ENCODE results near the gene SORCS2. TPM values are rescaled to one million over a fixed set of nuclear protein-coding genes. Genes with fewer than 3 reads are reported as not detected.
A peak's percentile ranks its signal among the peaks of the same experiment; 100 is the strongest.

The SORCS2 gene
- total RNA-seq, 1 donor from 2014 or later: under 0.01 TPM

DNA sequence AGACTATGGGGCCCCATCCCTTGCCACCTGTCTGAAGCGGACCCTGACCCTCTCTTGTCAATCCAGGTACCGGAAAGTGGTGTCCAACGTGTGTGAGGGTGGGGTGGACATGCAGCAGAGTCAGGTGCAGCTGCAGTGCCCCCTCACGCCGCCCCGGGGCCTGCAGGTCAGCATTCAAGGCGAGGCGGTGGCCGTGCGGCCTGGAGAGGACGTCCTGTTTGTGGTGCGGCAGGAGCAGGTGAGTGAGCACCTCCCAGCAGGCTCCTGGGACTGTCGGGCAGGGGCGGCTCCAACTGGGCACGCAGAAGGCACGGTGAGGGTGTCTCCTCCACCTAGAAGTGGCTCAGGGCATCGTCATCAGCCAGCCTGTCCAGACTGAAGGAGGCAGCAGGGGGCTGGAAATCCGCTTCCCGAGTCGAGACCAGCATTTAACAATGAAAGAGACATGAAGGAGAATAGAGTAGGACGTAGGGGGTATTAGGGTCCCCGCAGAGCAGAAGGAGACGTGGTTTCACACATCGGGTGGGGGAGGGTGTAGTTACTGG, 525.7 kb downstream of the SORCS2 start:
- no peak for DNase-seq (ENCODE audit: low read depth in 2 of 2)

GRCh38 chr4:7719354-7720174, 527.2 kb downstream of the SORCS2 start:
- DNase-seq (ENCODE audit: low read depth in 2 of 2): peak in 1 of 2 donors; percentile 50

GRCh38 chr4:7721984-7722551, 529.7 kb downstream of the SORCS2 start:
- DNase-seq (ENCODE audit: low read depth in 2 of 2): peak in 1 of 2 donors; percentile 53

DNA sequence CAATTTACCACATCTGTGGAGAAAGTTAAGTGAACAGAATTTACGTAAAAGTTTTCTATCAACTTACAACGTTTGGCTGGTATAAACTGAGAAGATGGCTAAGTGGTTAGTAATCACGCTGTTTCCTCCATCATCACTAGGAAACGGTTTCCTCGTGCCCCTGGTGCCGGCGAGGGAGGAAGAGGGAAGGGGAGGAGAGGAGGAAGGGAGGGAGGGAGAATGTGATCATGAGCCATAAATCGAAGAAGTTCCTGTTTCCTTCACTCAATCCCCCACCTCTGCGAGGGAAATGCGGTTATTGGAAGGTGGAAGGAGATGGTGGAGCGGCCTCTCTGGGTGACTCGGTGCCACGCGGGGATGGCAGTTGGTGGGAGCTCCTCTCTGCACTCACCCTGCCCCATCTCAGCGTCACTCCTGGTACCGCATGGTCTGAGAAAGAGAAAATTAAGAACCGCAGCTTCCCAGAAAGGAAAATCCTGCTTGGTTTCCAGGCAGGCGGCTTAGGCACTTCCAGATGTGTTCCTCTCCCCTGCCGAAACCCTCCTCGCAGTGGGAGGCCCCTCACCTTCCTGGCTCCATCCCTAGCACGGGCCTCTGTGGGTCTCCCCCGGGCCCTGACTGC, 530.5 kb downstream of the SORCS2 start:
- DNase-seq (ENCODE audit: low read depth in 2 of 2): peak in 1 of 2 donors; percentile 23

DNA sequence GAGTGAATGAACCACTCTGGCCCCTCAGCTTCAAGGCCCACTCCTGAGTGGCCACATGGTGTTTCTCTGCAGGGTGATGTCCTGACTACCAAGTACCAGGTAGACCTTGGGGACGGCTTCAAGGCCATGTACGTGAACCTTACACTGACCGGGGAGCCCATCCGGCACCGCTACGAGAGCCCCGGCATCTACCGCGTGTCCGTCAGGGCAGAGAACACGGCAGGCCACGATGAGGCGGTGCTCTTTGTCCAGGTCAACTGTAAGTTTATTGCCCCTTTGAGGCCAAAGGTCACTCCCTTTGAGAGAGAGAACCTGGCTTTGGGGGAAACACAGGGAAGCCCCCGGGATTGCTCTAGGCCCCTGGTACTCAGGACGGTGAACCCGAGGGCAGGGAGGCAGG, 531.3 kb downstream of the SORCS2 start:
- DNase-seq (ENCODE audit: low read depth in 2 of 2): no peak

GRCh38 chr4:7725951-7726350, 533.6 kb downstream of the SORCS2 start:
- DNase-seq (ENCODE audit: low read depth in 2 of 2): no peak

DNA sequence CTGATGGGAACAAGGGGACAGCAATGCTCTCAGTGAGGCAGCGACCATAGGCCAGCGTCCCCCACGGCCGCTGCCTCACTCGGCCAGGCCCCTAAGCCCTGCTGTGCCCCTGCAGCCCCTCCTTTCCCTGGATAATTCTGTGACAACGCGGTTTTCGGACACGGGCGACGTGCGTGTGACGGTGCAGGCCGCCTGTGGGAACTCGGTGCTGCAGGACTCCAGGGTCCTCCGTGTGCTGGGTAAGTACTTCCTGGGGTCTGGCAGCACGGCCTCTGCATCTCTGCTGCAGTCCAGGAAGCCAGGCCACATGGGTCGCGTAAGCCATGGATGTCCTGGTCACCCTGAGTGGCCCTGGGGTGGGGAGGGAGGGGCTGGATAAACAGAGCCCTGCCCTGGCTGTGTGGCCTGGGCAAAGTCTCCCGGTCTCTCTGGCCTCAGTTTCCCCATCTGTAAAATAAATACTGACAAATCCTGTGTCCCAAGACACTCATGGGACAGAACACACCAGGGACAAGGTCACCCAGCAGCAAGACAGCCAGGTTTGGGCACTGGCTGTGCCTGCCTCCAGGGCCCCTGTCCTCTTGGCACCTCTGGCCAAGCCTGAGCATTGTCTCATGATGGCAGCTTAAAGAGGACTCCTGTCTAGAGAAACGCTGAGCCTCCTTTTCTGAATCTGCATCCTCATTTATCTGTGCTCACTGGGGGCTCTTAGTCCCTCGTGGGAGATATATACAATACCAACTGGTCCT, 534.5 kb downstream of the SORCS2 start:
- DNase-seq (ENCODE audit: low read depth in 2 of 2): no peak

DNA sequence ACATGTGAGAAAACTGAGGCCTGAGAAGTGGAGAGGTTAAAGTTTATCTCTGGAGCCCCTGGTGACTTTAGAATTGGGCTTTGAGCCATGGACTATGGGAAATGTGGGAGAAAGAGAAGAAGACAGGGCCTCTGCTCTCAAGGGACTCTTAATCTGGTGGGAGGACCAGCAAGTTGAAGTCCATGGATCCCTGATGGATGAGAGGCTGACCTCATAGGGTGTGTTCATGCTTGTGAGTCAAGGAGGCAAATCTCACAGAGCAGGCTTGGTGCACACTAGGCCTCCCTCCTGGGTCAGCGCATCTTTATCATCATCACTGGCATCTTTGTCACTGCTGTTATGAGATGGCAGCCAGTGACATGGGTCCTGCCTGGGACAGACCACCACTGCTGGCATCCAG, 535.4 kb downstream of the SORCS2 start:
- DNase-seq (ENCODE audit: low read depth in 2 of 2): no peak

DNA sequence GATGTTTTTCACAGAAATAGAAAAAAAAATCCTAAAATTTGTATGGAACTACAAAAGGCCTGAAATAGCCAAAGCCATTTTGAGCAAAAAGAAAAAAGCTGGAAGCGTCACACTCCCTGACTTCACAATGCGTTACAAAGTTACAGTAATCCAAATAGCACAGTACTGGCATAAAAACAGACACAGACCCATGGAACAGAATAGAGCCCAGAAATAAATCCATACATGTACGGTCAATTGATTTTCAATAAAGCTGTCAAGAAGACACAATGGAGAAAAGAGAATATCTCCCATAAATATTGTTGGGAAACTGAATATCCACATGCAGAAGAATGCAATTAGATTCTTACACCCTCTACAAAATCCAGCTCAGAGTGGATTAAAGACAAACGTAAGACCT, 539.1 kb downstream of the SORCS2 start:
- no peak for DNase-seq (ENCODE audit: low read depth in 2 of 2)

DNA sequence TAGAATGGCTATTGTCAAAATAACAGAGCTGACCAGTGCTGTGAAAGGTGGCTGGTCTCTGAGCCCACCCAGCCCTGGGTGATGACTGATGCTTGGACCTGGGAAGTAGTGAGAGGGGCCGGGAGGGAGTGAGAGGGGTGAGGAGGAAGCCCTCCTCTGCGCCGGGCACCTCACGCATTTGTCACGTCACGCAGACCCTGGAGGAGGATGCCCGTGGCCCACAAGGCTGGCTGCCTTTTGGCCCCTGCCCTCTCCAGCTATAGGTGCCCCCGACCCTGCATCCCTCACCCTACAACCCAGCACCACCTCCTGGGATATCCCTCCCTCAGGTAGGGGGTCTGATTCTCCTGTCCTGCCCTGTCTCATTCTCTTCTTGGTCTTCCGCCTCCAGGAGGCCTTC, 539.9 kb downstream of the SORCS2 start:
- DNase-seq (ENCODE audit: low read depth in 2 of 2): no peak

GRCh38 chr4:7733201-7733600, 540.9 kb downstream of the SORCS2 start:
- no peak for DNase-seq (ENCODE audit: low read depth in 2 of 2)

DNA sequence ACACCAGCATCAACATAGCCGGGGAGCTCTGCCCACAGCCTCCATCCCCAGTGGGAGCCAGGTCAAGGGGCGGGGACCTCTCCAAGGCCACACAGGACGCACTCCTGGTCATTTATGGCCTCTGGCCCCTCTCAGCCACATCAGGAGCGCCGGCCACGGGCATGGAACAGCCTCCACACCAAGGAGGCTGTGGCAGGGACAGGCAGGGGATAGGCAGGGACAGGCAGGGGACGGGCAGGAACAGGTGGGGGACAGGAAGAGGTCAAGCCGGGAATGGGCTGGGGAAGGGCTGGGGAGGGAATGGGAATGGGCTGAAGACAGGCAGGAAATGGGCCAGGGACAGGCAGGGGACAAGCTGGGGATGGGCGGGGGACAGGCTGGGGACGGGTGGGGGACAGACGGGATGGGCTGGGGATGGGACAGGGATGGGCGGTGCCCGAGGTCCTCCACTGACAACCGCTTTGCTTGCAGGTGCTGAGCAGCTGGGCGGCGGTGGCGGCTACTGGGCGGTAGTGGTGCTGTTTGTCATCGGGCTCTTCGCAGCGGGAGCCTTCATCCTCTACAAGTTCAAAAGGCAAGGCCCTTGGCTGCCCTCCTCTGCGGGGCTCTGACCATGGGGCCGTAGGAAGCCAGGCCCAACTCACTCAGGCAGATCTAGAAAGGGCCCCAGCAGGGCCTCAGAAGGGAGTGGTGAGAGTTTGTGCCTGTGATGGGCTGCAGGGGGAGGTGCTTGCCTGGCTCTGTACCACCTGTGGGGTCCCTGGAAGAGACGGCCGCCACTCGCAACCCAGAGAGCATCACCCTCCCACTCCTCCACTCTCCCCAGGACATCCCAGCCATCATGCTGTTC, 541.7 kb downstream of the SORCS2 start:
- DNase-seq (ENCODE audit: low read depth in 2 of 2): no peak

GRCh38 chr4:7734651-7735260, 542.4 kb downstream of the SORCS2 start:
- no peak for DNase-seq (ENCODE audit: low read depth in 2 of 2)

GRCh38 chr4:7735395-7735794, 543.1 kb downstream of the SORCS2 start:
- no peak for DNase-seq (ENCODE audit: low read depth in 2 of 2)

DNA sequence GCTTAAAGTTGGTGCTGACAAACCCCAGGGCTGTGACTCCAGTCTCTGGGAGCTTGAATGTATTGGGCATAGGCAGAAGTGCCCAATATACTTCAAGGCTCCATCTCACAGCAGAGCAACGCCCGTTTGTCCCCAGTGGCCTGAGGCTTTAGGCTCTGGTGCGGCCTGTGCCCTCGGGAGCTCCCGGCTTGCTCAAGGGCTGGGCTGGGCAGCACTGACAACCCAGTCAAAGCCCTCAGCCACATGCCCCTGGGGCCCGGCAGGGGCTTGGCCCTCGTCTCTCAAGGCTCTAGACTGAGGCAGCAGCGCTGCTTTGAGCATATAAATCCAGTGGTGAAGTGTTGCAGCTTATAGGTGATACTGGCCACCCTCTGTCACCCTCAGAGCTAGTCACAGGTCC, 543.6 kb downstream of the SORCS2 start:
- DNase-seq (ENCODE audit: low read depth in 2 of 2): no peak

DNA sequence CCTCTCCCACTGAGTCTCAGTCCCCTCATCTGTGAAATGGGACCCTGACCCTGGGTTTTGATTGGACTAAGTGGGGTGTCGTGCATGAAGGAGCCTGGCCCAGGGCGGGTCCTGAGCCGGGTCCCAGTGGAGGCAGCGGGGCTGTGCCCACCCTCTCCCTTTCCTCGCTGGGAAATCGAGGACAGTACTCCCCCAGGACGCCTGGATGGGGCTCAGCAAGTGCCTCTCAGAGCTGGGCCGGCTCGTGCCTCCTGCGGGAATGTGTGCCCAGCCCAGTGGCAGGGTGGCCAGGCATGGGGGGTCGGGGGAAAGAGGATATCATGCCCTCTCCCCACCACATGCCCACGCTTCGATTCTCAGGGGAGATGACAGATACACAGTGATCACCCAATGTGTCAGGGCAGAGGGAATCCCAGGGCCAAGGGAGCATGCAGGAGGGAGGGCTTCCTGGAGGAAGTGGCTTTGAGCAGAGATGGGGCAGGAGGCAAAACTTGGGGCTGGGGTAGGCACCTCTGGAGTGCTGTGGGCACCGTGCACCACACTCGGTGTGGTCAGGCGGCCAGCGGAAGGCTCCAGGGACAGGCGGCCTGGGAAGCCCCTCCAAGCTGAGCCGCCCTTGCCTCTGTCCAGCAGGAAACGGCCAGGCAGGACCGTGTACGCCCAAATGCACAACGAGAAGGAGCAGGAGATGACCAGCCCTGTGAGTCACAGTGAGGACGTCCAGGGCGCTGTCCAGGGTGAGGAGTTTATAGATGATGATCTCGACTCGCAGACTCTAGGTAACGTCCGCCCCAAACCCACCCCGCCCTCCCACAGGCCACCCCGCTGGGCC, 544.3 kb downstream of the SORCS2 start:
- peak in 1 of 2 donors; percentile 41 for DNase-seq (ENCODE audit: low read depth in 2 of 2)

GRCh38 chr4:7737268-7737645, 544.9 kb downstream of the SORCS2 start:
- no peak for DNase-seq (ENCODE audit: low read depth in 2 of 2)

- DNase-seq (ENCODE audit: low read depth in 2 of 2): no peak
Measured at GRCh38 chr4:7737752-7738457, 545.6 kb downstream of the SORCS2 start.

Measured in dermis microvascular lymphatic vessel endothelial cell (primary cell).